Activated effector memory CD4-positive, alpha-beta T cell treated with anti-CD3 and anti-CD28 coated beads, Interleukin-2, amount 50 U/mL, for 16 hours (primary cell): ENCODE data around the gene TBC1D8.

Experiments used
- DNase-seq: peaks from one replicate; pipeline ENCODE4 v3.0.0-alpha.2; 2020

Gene TBC1D8

GRCh38 chr2:100995309-100996075 lies 155.7 kb downstream of the TBC1D8 start:
- DNase-seq: no peak

DNA sequence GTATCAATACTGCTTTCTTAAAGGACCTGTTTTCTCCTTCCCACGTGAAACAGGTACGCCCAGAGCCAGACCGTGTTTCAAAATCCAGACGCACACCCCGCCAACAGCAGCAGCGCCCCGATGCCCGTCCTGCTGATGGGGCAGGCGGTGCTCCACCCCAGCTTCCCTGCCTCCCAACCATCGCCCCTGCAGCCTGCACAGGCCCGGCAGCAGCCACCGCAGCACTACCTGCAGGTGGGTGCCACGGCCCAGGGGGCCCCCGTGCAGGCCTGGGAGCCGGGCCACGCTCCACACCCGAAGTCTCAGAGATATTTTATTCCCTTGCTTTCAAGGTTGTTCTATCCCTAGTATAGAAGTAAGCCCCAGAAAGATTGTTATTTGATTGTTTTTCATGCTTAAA lies 157.9 kb downstream of the TBC1D8 start:
- DNase-seq: no peak

DNA sequence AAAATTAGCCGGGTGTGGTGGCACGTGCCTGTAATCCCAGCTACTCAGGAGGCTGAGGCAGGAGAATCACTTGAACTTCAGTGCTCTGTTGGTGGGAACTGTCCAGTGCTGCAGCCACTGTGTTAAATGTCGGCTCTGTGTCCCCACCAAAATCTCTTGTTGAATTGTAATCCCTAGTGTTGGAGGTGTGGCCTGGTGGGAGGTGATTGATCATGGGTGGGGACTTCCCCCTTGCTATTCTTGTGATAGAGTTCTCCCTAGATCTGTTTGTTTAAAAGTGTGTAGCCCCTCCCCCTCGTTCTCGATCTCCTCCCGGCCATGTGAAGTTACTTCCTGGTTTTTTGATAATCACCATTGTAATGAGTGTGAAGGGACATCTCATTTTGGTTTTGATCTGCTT lies 158.9 kb downstream of the TBC1D8 start:
- no peak for DNase-seq

- DNase-seq: no peak
Observed at GRCh38 chr2:100991404-100991773, 159.8 kb downstream of the TBC1D8 start.

GRCh38 chr2:100990650-100991403 lies 160.4 kb downstream of the TBC1D8 start:
- no peak for DNase-seq

DNA sequence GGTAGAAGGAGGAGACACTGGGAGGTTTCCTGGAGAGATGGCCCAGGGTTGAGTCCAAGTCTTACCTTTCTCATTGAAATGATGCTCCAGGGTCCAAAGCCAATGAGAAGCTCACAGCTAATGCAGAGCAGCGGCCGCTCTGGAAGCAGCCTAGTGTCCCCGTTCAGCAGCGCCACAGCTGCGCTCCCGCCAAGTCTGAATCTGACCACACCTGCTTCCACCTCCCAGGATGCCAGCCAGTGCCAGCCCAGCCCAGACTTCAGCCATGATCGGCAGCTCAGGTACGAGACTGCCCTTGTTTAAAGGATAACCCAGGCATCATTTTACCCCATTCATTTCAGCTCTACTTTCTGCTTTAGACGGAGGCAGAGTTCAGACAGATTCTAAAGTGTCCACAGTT lies 161.0 kb downstream of the TBC1D8 start:
- DNase-seq: no peak

GRCh38 chr2:100989666-100990065 lies 161.5 kb downstream of the TBC1D8 start:
- DNase-seq: no peak

DNA sequence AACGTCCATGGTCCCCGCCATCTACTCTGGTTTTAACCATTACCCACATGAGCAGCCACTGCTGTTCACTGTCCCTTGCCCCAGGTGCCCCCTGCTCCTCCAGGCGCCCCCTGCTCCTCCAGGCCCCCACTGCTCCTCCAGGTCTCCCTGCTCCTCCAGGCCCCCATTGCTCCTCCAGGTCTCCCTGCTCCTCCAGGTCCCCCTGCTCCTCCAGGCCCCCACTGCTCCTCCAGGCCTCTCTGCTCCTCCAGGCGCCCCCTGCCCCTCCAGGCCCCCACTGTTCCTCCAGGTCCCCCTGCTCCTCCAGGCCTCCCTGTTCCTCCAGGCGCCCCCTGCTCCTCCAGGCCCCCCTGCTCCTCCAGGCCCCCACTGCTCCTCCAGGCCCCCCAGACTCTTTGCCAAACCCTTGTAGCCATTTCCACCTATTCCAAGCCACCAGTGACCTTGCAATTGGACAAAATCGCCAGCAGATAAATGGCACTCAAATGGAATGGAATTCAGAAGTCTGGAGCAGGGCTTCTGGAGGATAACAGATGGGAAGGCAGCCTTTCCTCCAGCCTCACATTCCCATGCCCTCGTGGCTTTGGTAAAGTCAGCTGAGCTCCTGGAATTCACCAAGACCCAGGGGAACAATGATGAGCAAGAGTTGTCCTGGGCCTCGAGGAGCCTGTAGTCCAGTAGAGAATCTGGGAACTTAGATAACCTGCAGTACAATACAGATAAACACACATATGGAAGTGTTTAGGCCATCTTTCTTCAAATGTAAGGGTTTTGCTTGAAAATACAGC lies 162.4 kb downstream of the TBC1D8 start:
- DNase-seq: no peak

DNA sequence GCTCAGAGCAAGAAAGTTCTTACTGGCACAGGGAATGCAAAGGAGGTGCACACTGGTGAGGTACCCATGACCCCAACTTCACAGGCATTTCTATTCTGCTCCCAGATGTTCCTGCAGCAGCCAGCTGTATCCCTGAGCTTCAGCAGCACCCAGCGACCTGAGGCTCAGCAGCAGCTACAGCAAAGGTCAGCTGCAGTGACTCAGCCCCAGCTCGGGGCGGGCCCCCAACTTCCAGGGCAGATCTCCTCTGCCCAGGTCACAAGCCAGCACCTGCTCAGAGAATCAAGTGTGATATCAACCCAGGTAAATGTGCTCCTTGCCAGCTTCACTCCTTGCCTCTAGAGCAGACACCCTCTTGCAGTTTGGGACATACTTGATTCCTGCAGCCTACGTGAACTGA lies 163.2 kb downstream of the TBC1D8 start:
- no peak for DNase-seq

- DNase-seq: no peak
Observed at GRCh38 chr2:100987536-100987935, 163.6 kb downstream of the TBC1D8 start.

- no peak for DNase-seq
Observed at GRCh38 chr2:100986157-100986556, 165.0 kb downstream of the TBC1D8 start.

GRCh38 chr2:100984892-100985307 lies 166.3 kb downstream of the TBC1D8 start:
- peak; percentile 90 for DNase-seq

DNA sequence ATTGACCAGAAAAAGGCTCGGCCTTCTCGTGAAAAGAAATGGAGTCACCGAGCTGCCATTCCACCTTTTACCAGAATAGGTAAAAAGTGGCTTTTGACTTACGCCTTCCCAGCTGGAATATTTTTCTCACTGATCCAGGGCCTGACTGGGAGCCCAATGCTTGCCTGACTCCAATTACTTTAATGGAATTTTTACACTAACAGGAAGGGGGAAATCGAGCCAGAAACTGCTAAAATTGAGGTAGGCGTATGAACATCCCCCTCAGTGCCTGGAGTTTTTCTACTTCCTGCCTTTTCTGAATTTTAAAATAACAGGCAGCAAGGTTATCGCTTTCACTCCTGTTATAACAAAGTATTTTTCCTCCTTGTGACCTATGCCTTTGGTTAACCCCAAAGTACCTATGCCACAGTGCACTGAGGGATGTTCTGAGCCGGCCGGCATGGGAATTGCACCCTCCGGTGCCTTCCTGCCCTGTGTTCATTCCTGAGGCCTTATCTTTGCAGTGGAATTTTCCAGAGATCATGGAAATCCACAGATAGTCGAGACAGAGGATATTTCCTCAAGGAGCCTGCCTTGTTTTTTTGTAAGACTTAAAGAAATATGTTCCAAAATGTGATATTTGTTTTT lies 167.4 kb downstream of the TBC1D8 start:
- no peak for DNase-seq

DNA sequence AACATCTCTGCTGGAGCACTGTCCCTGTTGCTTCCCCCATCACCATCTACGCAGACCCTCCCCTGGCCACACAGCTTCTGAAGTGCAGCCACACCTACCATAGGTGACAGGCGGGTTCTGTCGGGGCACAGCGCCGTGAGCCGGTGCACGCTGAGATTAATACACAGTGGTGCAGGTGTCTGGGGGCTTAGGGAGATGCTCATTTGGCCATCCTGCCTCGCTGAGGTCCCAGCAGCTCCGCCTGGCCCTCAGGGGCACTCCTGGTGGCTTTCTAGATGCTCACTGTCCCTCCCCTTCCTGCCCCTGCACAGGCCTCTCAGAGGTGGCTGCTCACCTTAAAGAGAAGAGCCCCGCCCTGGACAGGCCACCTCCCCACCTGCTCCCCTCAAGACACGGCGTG lies 168.0 kb downstream of the TBC1D8 start:
- DNase-seq: peak; percentile 31

DNA sequence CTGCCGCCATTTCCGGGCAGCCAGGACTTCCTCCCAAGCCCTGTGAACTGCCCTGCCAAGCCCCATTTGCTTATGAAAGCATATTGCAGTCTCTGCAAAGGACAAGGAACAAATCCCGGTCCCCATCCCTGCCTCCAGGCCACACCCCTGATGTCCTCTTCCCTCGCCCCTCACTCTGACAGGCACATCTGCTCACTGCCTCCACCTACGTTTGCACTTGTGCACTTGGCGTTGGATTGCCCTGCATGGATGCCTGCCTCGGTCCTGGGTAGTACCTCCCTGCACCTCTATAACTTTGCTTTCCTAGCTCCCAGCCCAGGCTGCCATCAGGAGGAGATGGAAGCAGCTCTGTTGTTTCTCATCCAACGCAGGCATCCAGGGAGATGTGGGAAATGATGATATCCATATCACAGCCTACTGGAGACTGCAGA lies 168.7 kb downstream of the TBC1D8 start:
- peak; percentile 50 for DNase-seq

GRCh38 chr2:100981011-100981410 lies 170.2 kb downstream of the TBC1D8 start:
- no peak for DNase-seq

DNA sequence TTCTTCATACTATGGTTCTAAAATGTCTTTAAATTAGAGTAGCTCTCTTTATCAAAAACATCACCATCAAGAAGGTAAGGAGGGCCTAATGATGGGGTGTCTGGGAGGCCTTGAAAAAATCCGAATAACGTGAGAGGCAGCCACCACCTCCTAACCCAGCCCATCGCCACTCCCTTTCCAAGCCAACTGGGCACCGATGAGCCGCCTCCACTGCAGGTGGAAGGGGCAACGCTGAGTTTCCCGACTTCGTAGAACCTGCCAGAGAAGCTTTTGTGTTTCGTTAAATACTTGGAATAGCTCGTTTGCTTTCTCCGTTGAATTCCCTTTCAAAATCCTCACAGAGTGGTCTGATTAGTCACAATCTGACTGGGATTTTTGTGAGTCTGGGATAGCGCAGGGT lies 171.1 kb downstream of the TBC1D8 start:
- peak; percentile 17 for DNase-seq

DNA sequence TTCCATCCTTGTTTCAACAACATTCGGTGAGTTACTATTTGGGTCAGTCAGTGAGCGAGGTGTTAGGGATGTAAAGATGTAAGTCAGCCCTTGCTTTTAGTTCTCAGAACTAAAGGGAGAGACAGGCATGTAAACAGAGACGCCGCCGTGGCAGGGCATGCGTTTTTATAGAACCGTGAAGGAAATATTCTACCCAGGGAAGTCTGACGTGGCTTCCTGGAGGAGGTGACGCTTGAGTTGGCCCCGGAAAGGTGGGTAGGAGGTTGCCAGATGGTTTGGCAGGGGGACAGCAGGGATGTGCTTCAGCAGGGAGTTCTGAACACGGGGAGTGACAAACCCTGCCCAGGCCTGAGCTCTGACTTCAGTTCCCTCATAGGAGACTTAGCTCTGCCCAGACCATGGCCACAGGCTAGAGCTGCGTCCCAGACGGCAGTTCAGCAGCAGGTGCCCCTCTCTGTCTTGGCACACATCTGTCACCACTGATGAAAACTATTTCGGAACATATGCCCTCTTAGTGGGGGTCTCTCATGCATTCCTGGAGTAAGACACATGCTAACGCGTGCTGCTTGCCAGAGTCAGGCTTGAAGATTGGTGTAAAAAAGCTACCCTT lies 172.5 kb downstream of the TBC1D8 start:
- DNase-seq: peak; percentile 56

DNA sequence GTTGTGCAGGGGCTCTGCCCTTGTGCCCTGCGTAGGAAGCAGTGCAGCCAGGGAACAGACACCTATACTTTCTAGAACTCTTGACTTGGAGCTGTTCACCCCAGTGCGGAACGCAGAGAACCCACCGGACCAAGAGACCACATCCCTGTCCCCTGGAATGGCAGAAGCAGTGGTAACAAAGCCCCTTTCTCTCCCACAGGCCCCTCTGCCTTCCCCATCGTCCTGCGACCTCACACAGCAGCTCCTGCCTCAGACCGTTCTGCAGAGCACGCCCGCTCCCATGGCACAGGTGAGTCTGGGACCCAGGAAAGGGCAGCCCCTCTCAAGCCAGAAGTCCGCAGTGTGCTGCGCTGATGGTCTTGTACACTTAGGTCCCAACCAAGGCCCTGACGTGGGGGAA lies 173.7 kb downstream of the TBC1D8 start:
- DNase-seq: no peak

DNA sequence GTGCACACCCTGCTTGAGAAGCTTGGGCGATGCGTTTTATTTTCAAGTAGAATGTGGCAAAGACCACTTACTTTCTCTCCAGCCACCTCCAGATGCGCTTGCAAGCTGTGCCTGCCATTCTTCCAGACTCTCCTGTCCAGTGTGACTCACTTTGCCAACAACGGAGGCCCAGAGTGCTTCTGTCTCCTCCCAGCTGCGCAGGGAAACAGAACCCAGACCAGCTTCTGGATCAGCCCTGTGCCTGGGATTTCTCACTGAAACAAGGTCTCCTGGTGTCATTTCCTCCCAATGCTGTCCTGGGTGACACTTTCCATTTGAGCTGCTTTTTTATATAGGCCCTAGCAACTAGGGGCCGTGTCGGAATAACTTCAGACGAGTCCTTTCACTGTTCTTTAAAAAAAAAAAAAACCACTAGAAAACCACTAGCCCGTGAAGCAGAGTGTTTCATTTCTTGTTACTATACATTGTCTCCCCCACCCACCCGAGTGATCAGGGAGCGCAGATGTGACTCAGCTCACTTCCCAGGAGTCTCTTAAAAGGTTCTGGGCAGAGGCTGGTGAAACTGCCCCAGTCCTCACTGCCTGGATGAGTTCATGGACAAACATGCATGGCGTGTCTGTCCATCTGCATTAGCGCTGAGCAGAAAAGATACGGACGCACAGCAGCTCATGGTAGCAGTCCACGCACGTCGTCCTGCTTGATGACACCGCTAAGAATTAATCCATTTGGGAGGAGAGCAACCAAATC lies 174.4 kb downstream of the TBC1D8 start:
- peak; percentile 48 for DNase-seq

- DNase-seq: peak; percentile 45
Observed at GRCh38 chr2:100976061-100976460, 175.1 kb downstream of the TBC1D8 start.

DNA sequence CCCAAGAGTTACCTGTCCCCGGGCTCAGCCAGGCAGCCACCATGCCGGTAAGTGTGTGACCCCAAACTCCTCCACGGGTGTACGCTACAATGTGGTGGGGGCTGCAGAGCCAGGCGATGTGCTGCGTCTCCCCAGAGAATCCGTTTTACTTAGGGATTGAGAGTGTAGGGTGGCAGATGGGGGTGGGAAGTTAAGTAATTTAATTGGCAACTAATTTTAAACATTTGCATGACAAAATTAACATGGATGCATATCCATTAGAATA lies 175.7 kb downstream of the TBC1D8 start:
- no peak for DNase-seq
